OCI-LY3 (cell line): ENCODE results near the gene TTLL11.

Experiments
- H2AFZ ChIP-seq: fragments of 200-600, 300-600 bp; shearing (Covaris generic); 2 replicates; pipeline ENCODE4 v1.6.0; 2014; ENCODE audit warnings: antibody characterized with exemption, low read depth, low read length
- H3K27ac ChIP-seq: fragments of 200-600, 300-600 bp; sonication (generic); 2 replicates; pipeline ENCODE4 v1.5.1; 2014; ENCODE audit warnings: mild to moderate bottlenecking, low read length, moderate library complexity, mixed read lengths
- H3K27me3 ChIP-seq: fragments of 200-600, 300-600 bp; sonication (generic); 2 replicates; pipeline ENCODE4 v1.6.1; 2014; ENCODE audit warnings: low read depth, low read length, mixed read lengths
- H3K36me3 ChIP-seq: fragments of 200-600, 300-600 bp; sonication (generic); replicated peaks from 2 replicates; pipeline ENCODE3; 2014; ENCODE audit warnings: low read depth, low read length, mixed read lengths
- H3K4me1 ChIP-seq: fragments of 300-600, 200-600 bp; sonication (generic); 2 replicates; pipeline ENCODE4 v1.6.1; 2014; ENCODE audit warnings: low read length, mixed read lengths
- H3K4me2 ChIP-seq: fragments of 200-600, 300-600 bp; sonication (generic); 2 replicates; pipeline ENCODE4 v1.6.1; 2014; ENCODE audit warnings: low read length, mixed read lengths
- H3K4me3 ChIP-seq: fragments of 300-600, 200-600 bp; sonication (generic); 2 replicates; pipeline ENCODE4 v1.5.1; 2014; ENCODE audit warnings: antibody characterized with exemption, mild to moderate bottlenecking, low read length, moderate library complexity
- H3K79me2 ChIP-seq: fragments of 300-600, 200-600 bp; shearing (Covaris generic); 2 replicates; pipeline ENCODE4 v1.6.1; 2014; ENCODE audit warnings: mild to moderate bottlenecking, low read length, mixed read lengths
- H3K9ac ChIP-seq: fragments of 300-600, 200-600 bp; shearing (Covaris generic); 2 replicates; pipeline ENCODE4 v1.6.0; 2014; ENCODE audit warnings: mild to moderate bottlenecking, low read length, moderate library complexity
- H3K9me3 ChIP-seq: fragments of 200-600, 300-600 bp; shearing (Covaris generic); 2 replicates; pipeline ENCODE4 v1.6.1; 2014; ENCODE audit warnings: low read length, mixed read lengths; ENCODE audit not compliant: insufficient read depth
- H4K20me1 ChIP-seq: fragments of 200-600, 300-600 bp; sonication (generic); 2 replicates; pipeline ENCODE4 v1.6.1; 2016; ENCODE audit warnings: low read length, mixed read lengths; ENCODE audit not compliant: insufficient read depth
- CTCF ChIP-seq: fragments of 200-600, 300-600 bp; sonication (generic); IDR thresholded peaks from 2 replicates; pipeline ENCODE4 v1.5.1; 2014; ENCODE audit warnings: antibody characterized with exemption, low read length, low read depth
- EZH2phosphoT487 ChIP-seq: fragments of 200-600 bp; shearing (Covaris generic); IDR thresholded peaks from 2 replicates; pipeline ENCODE4 v1.6.1; 2018; ENCODE audit warnings: antibody characterized with exemption, mixed run types, low read depth

Gene TTLL11

DNA sequence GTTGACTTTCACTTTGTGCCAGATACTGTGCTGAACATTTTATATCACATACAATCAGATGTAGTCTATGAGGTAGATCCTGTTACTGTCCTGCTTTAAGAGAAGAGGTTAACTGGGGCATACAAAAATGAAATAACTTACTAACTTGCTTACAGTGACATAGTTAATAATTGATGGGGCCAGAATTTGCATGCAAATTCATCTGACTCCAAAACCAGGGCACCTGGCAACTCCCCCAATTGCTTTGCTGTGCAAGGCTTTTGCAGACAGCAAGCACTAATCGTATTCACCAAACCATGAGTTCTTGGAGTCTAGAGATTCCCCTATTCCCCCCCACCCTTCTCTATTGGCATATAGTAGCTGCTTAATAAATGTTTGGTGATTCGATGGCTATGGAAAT, 155.9 kb downstream of the TTLL11 start:
- H3K4me1 ChIP-seq, result peaks cover 32% of the 10 kb centered on the region
- TF ChIP-seq EZH2phosphoT487, result no peak
- no peak for TF ChIP-seq CTCF
- no peak overlapping the region for H3K9ac ChIP-seq
- H3K79me2 ChIP-seq, result no peaks in the 10 kb centered on the region
- H4K20me1 ChIP-seq, result no peaks in the 10 kb centered on the region
- H3K4me3 ChIP-seq, result peak overlapping the region; percentile 35; the same call in 1 of the 2 replicates
- H3K36me3 ChIP-seq, result no peaks in the 10 kb centered on the region
- peak overlapping the region; percentile 62 for H3K4me2 ChIP-seq
- H3K27ac ChIP-seq, result peak overlapping the region; percentile 31; the same call in 1 of the 2 replicates
- H3K27me3 ChIP-seq, result no peaks in the 10 kb centered on the region
- no peak overlapping the region for H2AFZ ChIP-seq
- peaks cover 11% of the 10 kb centered on the region; the same call in 1 of the 2 replicates for H3K9me3 ChIP-seq

DNA sequence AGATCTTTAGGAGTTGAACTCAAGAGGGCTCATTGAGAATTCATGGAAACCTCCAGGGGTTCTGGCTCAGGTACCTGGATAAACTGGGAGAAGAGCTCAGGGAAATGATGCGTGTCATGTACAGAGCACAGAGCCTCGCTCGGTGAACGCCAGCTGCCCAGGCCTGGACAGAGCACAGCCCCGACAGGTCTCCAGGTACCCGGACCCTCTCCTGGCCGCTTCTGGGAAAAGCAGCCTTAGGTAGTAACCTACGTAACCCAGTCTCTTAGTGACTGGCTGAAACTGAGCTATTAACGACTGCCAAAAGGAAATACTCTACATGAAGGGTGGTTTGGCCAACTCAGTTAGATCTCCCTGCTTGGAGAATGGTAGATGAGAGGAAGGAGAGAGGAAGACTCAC, 157.4 kb downstream of the TTLL11 start:
- no peak overlapping the region for H3K4me3 ChIP-seq
- H3K27ac ChIP-seq, result no peak overlapping the region
- no peaks in the 10 kb centered on the region for H3K27me3 ChIP-seq
- no peak overlapping the region for H3K4me2 ChIP-seq
- H4K20me1 ChIP-seq, result no peaks in the 10 kb centered on the region
- H3K4me1 ChIP-seq, result peaks cover 32% of the 10 kb centered on the region
- no peaks in the 10 kb centered on the region for H3K79me2 ChIP-seq
- H3K36me3 ChIP-seq, result no peaks in the 10 kb centered on the region
- no peak overlapping the region for H3K9ac ChIP-seq
- no peaks in the 10 kb centered on the region for H3K9me3 ChIP-seq
- no peak overlapping the region for H2AFZ ChIP-seq
- TF ChIP-seq CTCF (no peak), EZH2phosphoT487 (no peak)

DNA sequence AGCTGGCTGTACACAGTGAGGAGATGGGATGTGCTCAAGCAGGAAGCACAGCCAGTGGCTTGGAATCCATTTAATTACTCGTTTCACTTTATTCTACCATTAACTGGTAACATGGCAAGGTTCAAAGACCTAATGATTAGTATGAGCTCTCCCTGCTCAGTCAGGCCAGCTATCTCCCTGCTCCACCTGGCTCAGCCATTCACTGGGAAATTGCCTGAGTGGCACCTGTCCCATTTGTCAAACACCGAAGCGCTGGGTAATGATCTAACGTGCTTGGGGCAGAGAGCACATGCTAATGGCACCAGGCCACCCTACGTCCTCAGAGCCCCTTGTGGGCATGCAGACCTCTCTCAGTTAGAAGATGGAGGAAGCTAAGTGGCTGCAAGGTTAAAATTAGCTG, 162.2 kb downstream of the TTLL11 start:
- Histone ChIP-seq H3K4me2 (peak overlapping the region; percentile 65), H3K79me2 (no peaks in the 10 kb centered on the region), H4K20me1 (no peaks in the 10 kb centered on the region), H2AFZ (0 out of 2 replicates have a peak overlapping the region, but pooled peaks have one; percentile 26), H3K4me1 (peaks cover 31% of the 10 kb centered on the region), H3K4me3 (no peak overlapping the region), H3K27ac (peak overlapping the region; percentile 68; the same call in 1 of the 2 replicates), H3K27me3 (no peaks in the 10 kb centered on the region), H3K9me3 (no peaks in the 10 kb centered on the region), H3K9ac (no peak overlapping the region), H3K36me3 (no peaks in the 10 kb centered on the region)
- TF ChIP-seq CTCF (no peak), EZH2phosphoT487 (no peak)

GRCh38 chr9:121929893-121930875, 162.9 kb downstream of the TTLL11 start:
- no peaks in the 10 kb centered on the region for H3K36me3 ChIP-seq
- peak overlapping the region; percentile 26 for H2AFZ ChIP-seq
- no peaks in the 10 kb centered on the region for H3K27me3 ChIP-seq
- 0 out of 2 replicates have a peak overlapping the region, but pooled peaks have one; percentile 18 for H3K9ac ChIP-seq
- peak overlapping the region; percentile 65 for H3K4me2 ChIP-seq
- H3K9me3 ChIP-seq, result no peaks in the 10 kb centered on the region
- peaks cover 31% of the 10 kb centered on the region for H3K4me1 ChIP-seq
- H3K4me3 ChIP-seq, result peak overlapping the region; percentile 37
- H3K27ac ChIP-seq, result peak overlapping the region; percentile 68
- H3K79me2 ChIP-seq, result no peaks in the 10 kb centered on the region
- no peaks in the 10 kb centered on the region for H4K20me1 ChIP-seq
- TF ChIP-seq EZH2phosphoT487, result no peak
- peak; percentile 51 for TF ChIP-seq CTCF
